ENCODE data around the gene FOXF2.

FOXF2 gene

GRCh38 chr6:1405221-1405620 is 15.8 kb downstream of the FOXF2 start:
- DNase-seq (ENCODE audit: low read depth in 1 of 2, low spot score in 1 of 2) = no peak

DNA sequence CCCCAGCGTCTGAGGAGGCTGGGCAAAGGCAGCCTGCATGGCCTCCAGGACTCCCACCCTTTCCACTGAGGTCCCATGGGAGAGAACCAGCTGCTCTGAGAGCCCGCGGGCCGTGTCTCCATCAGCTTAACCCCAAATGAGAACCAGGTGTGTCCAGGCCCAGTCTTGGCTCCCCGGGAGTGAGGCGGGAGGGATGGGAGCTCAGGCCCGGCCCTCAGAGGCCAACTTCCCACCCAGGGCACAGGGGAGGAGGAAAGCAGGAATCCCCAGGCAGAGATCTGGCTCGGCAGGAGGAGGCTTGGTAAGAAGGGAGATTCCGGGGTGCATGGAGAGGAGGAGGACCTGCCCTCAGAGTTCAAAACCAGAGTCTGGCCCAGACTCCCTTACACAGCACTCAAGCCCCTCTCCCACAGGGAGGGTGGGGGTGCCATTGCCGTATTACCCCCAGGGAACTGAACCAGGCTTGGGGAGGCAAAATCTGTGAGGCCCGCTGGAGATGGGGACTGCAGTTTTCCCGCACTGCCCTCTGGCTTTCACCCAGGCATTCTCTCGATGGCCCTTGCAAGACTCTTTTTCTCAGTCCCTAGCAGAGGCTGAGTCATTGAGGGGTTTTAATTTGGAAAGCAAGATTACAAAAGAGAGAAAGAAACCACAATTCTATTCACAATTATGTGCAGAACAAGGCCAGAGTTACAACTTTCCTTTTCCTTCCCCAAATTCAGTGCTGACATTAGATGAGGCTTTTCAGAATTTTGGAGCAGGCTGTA is 17.1 kb downstream of the FOXF2 start:
- no peak for DNase-seq (ENCODE audit: low read depth in 1 of 2, low spot score in 1 of 2)

- no peak for DNase-seq (ENCODE audit: low read depth in 1 of 2, low spot score in 1 of 2)
These were observed 18.2 kb downstream of the FOXF2 start for GRCh38 chr6:1407499-1407990.

DNA sequence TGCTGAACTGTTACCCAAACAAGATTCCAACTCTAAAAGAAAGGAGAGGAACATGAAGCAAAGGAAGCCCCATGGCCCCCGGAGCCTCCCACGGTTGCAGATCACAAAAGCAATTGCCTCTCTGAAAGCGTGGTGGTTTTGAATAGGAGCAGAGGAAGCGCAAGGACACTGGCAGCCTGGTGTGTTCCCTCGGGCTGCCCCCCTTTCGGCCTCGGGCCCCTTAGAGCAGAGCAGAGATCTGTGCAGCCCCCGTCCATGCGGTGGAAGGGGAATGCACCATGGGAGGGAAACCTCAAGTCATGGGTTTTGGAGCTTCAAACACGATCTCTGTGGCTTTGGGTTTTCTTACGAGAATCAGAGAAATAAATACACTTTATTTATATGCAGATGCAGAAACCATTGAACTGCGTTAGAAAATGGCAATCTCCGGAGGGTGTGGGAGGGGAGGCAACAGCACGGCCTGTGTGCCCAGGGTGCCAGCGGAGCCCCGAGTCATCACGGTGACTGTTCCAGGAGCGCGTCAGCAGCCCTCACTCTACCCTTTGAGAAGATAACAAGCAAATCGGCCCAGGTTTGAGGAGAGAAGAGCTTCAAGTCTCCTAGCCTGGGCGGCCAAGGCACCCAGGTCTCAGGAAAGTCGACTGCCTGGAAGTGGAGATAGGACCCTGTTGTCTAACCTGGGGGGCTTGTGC is 20.5 kb downstream of the FOXF2 start:
- no peak for DNase-seq (ENCODE audit: low read depth in 1 of 2, low spot score in 1 of 2)

DNA sequence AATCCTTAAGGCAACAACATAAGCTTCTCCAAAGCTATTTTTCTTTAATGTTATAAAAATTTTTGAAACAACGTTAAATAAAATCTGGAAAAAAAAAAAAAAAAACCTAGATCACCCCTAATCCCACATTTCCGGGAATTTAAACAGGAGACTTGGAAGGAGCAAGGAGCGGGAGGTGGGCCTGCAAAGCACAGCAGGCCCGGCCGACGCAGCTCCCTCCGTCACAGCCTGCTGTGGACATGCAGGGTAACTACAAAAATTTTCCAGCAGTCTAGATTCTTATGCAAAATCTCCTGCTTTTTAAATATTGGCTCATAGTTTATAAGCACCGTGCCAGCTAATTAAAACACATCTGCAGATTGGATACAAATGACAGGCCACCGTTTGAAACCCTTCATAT is 23.5 kb downstream of the FOXF2 start:
- no peak for DNase-seq (ENCODE audit: low read depth in 1 of 2, low spot score in 1 of 2)

GRCh38 chr6:1415416-1416063 is 26.2 kb downstream of the FOXF2 start:
- no peak for DNase-seq (ENCODE audit: low read depth in 1 of 2, low spot score in 1 of 2)

DNA sequence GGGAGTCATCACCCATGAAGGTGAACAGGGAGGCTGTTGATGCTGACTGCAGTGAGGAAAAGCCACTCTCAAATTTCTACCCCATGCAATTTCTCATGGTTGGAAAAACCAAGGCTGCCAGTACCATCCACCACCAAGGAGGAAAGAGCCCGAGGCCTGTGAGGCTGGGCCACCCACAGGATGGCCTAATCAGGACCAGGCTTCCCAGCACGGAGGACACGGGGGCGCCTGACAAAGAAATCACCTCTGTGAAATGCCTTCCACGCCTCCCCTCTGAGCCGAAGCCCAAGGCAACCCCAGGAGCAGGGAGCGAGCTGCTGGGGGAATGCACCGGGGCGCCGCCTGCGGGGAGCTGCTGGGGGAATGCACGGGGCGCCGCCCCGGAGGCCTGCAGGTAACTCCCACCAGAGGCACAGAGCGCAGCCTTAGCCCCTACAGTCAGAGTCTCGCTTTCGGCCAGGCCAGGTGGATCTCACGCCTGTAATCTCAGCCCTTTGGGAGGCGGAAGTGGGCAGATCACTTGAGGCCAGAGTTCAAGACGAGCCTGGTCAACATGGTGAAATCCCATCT is 26.9 kb downstream of the FOXF2 start:
- no peak for DNase-seq (ENCODE audit: low read depth in 1 of 2, low spot score in 1 of 2)

DNA sequence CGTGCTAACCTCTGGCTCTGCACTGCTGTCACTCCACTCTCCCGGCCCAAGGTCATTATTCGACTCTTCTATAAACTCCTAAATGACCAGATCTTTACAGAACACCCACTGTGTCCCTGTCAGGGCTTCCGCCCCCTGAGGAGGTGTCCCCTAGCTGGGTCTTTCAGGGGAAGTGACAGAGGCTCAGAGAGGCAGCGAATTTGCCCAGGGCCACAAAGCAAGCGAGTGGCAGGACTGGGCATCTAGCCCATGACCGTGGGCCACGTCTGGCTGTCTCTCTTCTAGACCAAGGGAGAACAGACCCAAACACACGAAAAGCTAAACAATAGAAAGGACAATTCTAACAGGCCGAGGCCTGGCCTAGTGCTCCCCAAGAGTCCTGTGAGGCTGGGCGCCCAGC is 27.4 kb downstream of the FOXF2 start:
- DNase-seq (ENCODE audit: low read depth in 1 of 2, low spot score in 1 of 2) = no peak

DNA sequence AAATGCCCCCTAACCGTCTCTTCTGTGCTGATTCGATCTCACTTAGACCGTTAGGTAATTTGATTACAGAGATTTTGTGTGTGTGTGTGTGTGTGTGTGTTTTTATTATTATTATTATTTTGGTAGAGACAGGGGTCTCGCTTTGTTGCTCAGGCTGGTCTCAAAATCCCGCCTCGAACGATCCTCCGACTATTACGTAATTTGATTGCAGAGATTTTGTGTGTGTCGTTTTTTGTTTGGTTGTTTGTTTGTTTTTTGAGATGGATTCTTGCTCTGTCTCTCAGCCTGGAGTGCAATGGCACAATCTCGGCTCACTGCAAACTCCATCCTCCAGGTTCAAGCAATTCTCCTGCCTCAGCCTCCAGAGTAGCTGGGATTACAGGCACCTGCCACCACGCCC is 28.3 kb downstream of the FOXF2 start:
- no peak for DNase-seq (ENCODE audit: low read depth in 1 of 2, low spot score in 1 of 2)

- DNase-seq (ENCODE audit: low read depth in 1 of 2, low spot score in 1 of 2) = no peak
These were observed 29.3 kb downstream of the FOXF2 start for GRCh38 chr6:1418471-1419191.

DNA sequence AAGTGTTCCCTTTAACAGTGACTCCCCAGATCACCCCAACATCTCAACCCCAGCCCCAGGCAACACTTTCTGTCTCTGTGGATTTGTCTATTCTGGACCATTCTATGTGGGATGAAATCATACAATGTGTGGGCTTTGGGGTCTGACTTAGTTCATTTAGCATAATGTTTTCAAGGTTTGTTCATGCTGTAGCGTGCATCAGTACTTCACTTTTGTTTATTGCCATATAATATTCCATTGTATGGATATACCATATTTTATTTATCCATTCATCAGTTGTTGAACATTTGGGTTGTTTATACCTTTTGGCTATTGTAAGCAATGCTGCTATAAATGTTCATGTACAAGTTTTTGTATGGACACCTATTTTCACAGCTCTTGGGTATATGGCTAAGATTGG is 31.0 kb downstream of the FOXF2 start:
- DNase-seq (ENCODE audit: low read depth in 1 of 2, low spot score in 1 of 2) = no peak

DNA sequence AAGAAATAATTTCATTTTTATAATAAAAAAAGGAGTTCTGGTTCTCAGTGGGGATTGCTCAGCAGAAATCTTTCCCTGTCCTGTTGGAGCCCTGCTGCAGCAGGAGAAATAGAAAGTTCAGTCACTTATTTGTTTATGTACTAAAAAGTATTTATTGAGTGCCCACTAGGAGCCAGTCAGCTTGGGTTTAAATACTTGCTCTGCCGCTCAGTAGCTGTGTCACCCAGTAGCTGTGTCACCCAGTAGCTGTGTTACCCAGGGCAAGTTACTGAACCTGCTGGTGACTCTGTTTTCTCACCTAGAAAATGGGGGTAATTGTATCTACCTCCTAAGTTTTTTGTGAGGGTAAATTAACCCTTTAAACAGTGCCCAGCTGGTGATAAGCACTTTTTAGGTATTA is 32.9 kb downstream of the FOXF2 start:
- DNase-seq (ENCODE audit: low read depth in 1 of 2, low spot score in 1 of 2) = no peak

- DNase-seq (ENCODE audit: low read depth in 1 of 2, low spot score in 1 of 2) = no peak
These were observed 34.2 kb downstream of the FOXF2 start for GRCh38 chr6:1423578-1423977.

DNA sequence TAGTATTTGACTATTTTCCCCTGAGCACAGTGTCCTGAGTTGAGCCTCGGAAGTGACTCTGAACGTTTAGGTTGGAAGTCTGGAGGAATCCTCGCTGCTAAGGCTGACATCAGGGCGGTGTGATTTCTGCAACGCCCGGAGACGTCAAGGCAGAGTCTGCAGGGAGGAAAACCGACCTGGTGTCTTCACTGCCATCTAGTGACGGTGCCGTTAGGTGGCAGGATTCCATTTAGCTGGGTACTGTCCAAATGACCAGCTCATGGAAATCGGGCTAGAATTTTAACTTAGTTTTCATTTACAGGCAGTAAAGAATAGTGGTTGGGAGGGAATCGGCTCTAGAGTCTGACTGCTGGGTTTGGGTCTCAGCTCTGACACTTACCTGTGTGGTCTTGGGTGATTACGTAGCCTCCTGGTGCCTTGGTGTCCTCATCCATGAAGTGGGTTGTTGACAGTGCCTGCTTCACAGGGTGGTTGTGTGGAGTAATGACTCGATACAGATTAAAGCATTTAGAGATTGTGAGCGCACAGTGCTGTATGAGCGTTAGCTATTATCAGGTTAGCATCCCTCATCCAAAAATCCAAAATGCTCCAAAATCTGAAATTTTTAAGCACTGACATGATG is 35.0 kb downstream of the FOXF2 start:
- no peak for DNase-seq (ENCODE audit: low read depth in 1 of 2, low spot score in 1 of 2)

GRCh38 chr6:1426416-1426815 is 37.0 kb downstream of the FOXF2 start:
- no peak for DNase-seq (ENCODE audit: low read depth in 1 of 2, low spot score in 1 of 2)

DNA sequence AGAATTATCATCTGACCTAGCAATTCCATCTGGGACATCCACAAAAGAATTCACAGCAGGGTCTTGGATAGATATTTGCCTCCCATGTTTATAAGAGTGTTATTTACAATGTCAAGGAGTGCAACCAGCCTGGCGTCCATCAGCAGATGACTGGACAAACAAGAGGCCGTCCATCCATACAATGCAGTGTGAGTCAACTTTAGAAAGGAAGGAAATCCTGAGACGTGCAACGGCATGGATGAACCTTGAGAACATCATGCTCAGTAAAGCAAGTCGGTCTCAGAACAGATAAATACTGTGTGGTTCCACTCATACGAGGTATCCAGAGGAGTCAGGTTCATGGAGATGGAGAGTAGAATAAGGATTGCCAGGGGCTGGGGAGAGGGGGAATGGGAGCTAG is 46.4 kb downstream of the FOXF2 start:
- no peak for DNase-seq (ENCODE audit: low read depth in 1 of 2, low spot score in 1 of 2)

- no peak for DNase-seq (ENCODE audit: low read depth in 1 of 2, low spot score in 1 of 2)
These were observed 47.2 kb downstream of the FOXF2 start for GRCh38 chr6:1436334-1437306.

DNA sequence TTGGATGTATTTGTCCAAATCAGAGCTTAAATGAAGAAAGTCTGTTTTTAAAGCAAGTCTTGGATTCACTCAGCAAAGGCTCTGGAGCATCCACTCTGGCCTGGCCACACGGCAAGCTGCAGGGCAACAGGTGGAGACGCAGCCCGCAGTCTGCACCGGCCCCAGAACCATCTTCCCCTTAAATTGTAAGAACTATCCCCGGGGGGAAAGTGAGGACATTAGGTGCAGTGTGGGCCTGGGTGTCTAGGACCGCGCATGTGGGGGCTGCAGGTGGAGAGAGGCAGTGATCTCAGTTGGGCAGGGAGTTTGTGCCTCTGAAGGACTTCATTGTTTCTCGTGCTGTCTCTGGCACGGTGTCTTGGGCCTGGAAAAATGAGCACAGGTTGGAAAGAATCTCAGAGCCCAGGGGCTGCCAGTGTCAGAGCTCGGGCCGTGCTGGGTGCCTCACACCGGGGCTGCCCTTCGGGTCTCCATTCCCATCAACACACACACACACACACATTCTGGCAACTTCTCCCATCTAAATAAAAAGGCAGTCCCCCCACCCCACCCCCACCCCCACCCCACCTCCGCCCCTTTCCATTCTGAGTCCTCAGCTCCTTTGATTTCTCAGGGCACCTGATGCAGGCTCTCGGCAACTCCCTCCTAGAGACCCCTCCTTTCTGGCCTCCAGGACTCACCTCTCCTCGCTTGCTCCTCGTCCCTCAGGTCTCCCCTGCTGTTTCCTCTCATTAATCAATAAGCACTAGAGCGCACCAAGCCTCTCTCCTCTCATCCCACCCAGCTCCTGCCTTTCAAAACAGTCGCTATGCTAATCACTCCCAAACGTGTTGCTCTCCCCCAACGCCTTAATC is 48.4 kb downstream of the FOXF2 start:
- no peak for DNase-seq (ENCODE audit: low read depth in 1 of 2, low spot score in 1 of 2)

- DNase-seq (ENCODE audit: low read depth in 1 of 2, low spot score in 1 of 2) = no peak
These were observed 49.1 kb downstream of the FOXF2 start for GRCh38 chr6:1438471-1438881.
